Dermis microvascular lymphatic vessel endothelial cell (primary cell): ENCODE measurements around the gene PPARA. TPM values are rescaled to one million over a fixed set of nuclear protein-coding genes. Genes with fewer than 3 reads are reported as not detected.
"Not testable (repeated sequence)": the region's sequence is repeated elsewhere in the genome, so short reads cannot be mapped to it uniquely, and the experiment has no call there.

Experiments used
- DNase-seq, 2 donors: peaks; one replicate each; pipeline versions ENCODE4 v3.0.0 to v3.0.0-alpha.2; 2010; ENCODE audit warnings: low read depth in 2 of 2
- total RNA-seq: library from RNA; depleted of rRNA; stranded (reverse); fragments of >200 nt; gene quantifications from 2 replicates; pipeline ENCODE4 v1.2.1, GENCODE V29; 2014

PPARA gene
- total RNA-seq, 1 donor from 2014 or later: 7.1 TPM

- DNase-seq: no peak
These were observed 24.2 kb upstream of the PPARA start for GRCh38 chr22:46125816-46126765.

GRCh38 chr22:46126853-46127385 is 23.4 kb upstream of the PPARA start:
- DNase-seq: no peak

GRCh38 chr22:46127556-46127955 is 22.8 kb upstream of the PPARA start:
- DNase-seq: no peak

- no peak for DNase-seq
These were observed 21.7 kb upstream of the PPARA start for GRCh38 chr22:46128606-46129005.

- no peak for DNase-seq
These were observed 20.8 kb upstream of the PPARA start for GRCh38 chr22:46129390-46130041.

GRCh38 chr22:46131151-46131587 is 19.2 kb upstream of the PPARA start:
- no peak for DNase-seq

GRCh38 chr22:46132193-46132829 is 18.0 kb upstream of the PPARA start:
- not testable (repeated sequence) for DNase-seq

- no peak for DNase-seq
These were observed 17.3 kb upstream of the PPARA start for GRCh38 chr22:46132830-46133587.

- no peak for DNase-seq
These were observed 16.8 kb upstream of the PPARA start for GRCh38 chr22:46133588-46133855.

GRCh38 chr22:46134111-46134705 is 16.1 kb upstream of the PPARA start:
- no peak for DNase-seq

- DNase-seq: no peak
These were observed 14.5 kb upstream of the PPARA start for GRCh38 chr22:46135611-46136485.

GRCh38 chr22:46136486-46137217 is 13.7 kb upstream of the PPARA start:
- DNase-seq: no peak

GRCh38 chr22:46137218-46137766 is 13.0 kb upstream of the PPARA start:
- DNase-seq: no peak

- DNase-seq: no peak
These were observed 12.1 kb upstream of the PPARA start for GRCh38 chr22:46138058-46138797.

- not testable (repeated sequence) for DNase-seq
These were observed 10.9 kb upstream of the PPARA start for GRCh38 chr22:46139417-46139816.

GRCh38 chr22:46139895-46140350 is 10.4 kb upstream of the PPARA start:
- DNase-seq: no peak

- DNase-seq: no peak
These were observed 9.1 kb upstream of the PPARA start for GRCh38 chr22:46140989-46141928.
